H1 (cell line): ENCODE results near the gene ADAMTS3. TPM values are rescaled to one million over a fixed set of nuclear protein-coding genes. Genes with fewer than 3 reads are reported as not detected.

Source experiments
- ASH2L ChIP-seq: fragments of 200-600, 300-600 bp; sonication (generic); IDR thresholded peaks from one replicate; pipeline ENCODE4 v1.7.1; 2017; ENCODE audit warnings: low read length
- ATF3 ChIP-seq: IDR thresholded peaks from 2 replicates; pipeline ENCODE4 v1.6.1; 2011; ENCODE audit warnings: low read depth, mild to moderate bottlenecking, low read length; ENCODE audit not compliant: insufficient read depth
- BCL11A ChIP-seq, 2 experiments: IDR thresholded peaks; one replicate each; pipeline ENCODE4 v1.6.1; 2011; ENCODE audit warnings: low read depth in 2 of 2, low read length in 2 of 2, mild to moderate bottlenecking in 2 of 2
- CBX5 ChIP-seq: fragments of 300-800, 300-1000 bp; sonication (generic); IDR thresholded peaks from 2 replicates; pipeline ENCODE4 v1.7.1; 2016; ENCODE audit warnings: antibody characterized with exemption, low read length, low read depth
- EGR1 ChIP-seq: IDR thresholded peaks from 2 replicates; pipeline ENCODE4 v1.6.1; 2011; ENCODE audit warnings: low read depth, low read length, borderline replicate concordance
- EP300 ChIP-seq, 2 experiments: IDR thresholded peaks; 1 replicate in 1 of 2; 2 replicates in 1 of 2; pipeline ENCODE4 v1.6.1; 2011 to 2012; ENCODE audit warnings: low read depth in 2 of 2, low read length in 2 of 2, mild to moderate bottlenecking in 2 of 2, borderline replicate concordance in 1 of 2, inconsistent platforms in 1 of 2, moderate library complexity in 1 of 2
- JUN ChIP-seq: IDR thresholded peaks from 2 replicates; pipeline ENCODE4 v1.6.1; 2011; ENCODE audit warnings: low read depth, mild to moderate bottlenecking, improper control_type of control experiment, low read length
- KDM4A ChIP-seq: IDR thresholded peaks from one replicate; pipeline ENCODE4 v1.7.1; 2012; ENCODE audit warnings: low read depth, mild to moderate bottlenecking, moderate library complexity, low read length, inconsistent platforms; ENCODE audit not compliant: severe bottlenecking
- NRF1 ChIP-seq: IDR thresholded peaks from 2 replicates; pipeline ENCODE4 v1.6.1; 2011; ENCODE audit warnings: mild to moderate bottlenecking, low read depth, low read length, improper control_type of control experiment
- PHF8 ChIP-seq: fragments of 200-600 bp; sonication (generic); conservative IDR thresholded peaks from 2 replicates; pipeline ENCODE4 v1.7.1; 2012; ENCODE audit warnings: low read depth, mild to moderate bottlenecking, inconsistent platforms, low read length, moderate library complexity
- POU5F1 ChIP-seq: IDR thresholded peaks from 2 replicates; pipeline ENCODE4 v1.6.1; 2011; ENCODE audit warnings: low read depth, mild to moderate bottlenecking, low read length, moderate library complexity
- RAD21 ChIP-seq, 2 experiments: IDR thresholded peaks in 1 of 2; conservative IDR thresholded peaks in 1 of 2; 2 replicates each; pipeline ENCODE4 v1.6.1; 2011; ENCODE audit warnings: low read depth in 2 of 2, low read length in 2 of 2, improper control_type of control experiment in 1 of 2, inconsistent platforms in 1 of 2, mild to moderate bottlenecking in 1 of 2, moderate library complexity in 1 of 2
- RBBP5 ChIP-seq: IDR thresholded peaks from 2 replicates; pipeline ENCODE4 v1.7.1; 2012; ENCODE audit warnings: low read depth, mild to moderate bottlenecking, inconsistent platforms, low read length, moderate library complexity, borderline replicate concordance
- RXRA ChIP-seq: IDR thresholded peaks from 2 replicates; pipeline ENCODE4 v1.6.1; 2011; ENCODE audit warnings: low read depth, mild to moderate bottlenecking, low read length, moderate library complexity; ENCODE audit not compliant: insufficient read depth
- SIX5 ChIP-seq: IDR thresholded peaks from 2 replicates; pipeline ENCODE4 v1.6.1; 2011; ENCODE audit warnings: mild to moderate bottlenecking, low read depth, low read length
- SP1 ChIP-seq: IDR thresholded peaks from 2 replicates; pipeline ENCODE4 v1.6.1; 2011; ENCODE audit warnings: low read depth, low read length
- SUZ12 ChIP-seq: fragments of 200-600 bp; sonication (generic); IDR thresholded peaks from 2 replicates; pipeline ENCODE4 v1.6.1; 2012; ENCODE audit warnings: mild to moderate bottlenecking, inconsistent platforms, low read length, moderate library complexity, mixed read lengths
- TAF1 ChIP-seq: IDR thresholded peaks from 2 replicates; pipeline ENCODE4 v1.6.1; 2011; ENCODE audit warnings: mild to moderate bottlenecking, low read depth, low read length
- TBP ChIP-seq: IDR thresholded peaks from 2 replicates; pipeline ENCODE4 v1.6.1; 2011; ENCODE audit warnings: low read depth, low read length, improper control_type of control experiment
- TCF12 ChIP-seq: IDR thresholded peaks from 2 replicates; pipeline ENCODE4 v1.6.1; 2011; ENCODE audit warnings: low read depth, mild to moderate bottlenecking, low read length
- USF2 ChIP-seq: IDR thresholded peaks from 2 replicates; pipeline ENCODE4 v1.6.1; 2011; ENCODE audit warnings: low read length, improper control_type of control experiment
- YY1 ChIP-seq: IDR thresholded peaks from 2 replicates; pipeline ENCODE4 v1.6.1; 2011; ENCODE audit warnings: low read depth, mild to moderate bottlenecking, low read length
- polyA plus RNA-seq, 7 experiments: library from polyadenylated mRNA; depleted of rRNA in 3 of 7; stranded (reverse) in 5 of 7; unstranded in 2 of 7; fragments of >200 nt in 5 of 7; fragments of 200-250 nt in 2 of 7; gene quantifications; 1 replicate in 5 of 7; 2 replicates in 1 of 7; 4 replicates in 1 of 7; pipeline versions ENCODE4 v1.2.1 to v1.2.3, GENCODE V29; 2011 to 2013; ENCODE audit warnings: missing spikeins in 2 of 7, mixed read lengths in 2 of 7
- total RNA-seq: library from RNA; stranded (reverse); fragmentation: NEBNext Ultra II Directional; extraction: Animal tissue kit (Norgen Biotek cat#: 25700); gene quantifications from 2 replicates; pipeline ENCODE4 v1.2.1, GENCODE V29; 2021

Gene ADAMTS3
- total and polyA plus RNA-seq, 2 of the 8 experiments (the other 6 are each of a cell fraction or from before 2014, with no cell fraction given), result 1.3 to 3.4 TPM

DNA sequence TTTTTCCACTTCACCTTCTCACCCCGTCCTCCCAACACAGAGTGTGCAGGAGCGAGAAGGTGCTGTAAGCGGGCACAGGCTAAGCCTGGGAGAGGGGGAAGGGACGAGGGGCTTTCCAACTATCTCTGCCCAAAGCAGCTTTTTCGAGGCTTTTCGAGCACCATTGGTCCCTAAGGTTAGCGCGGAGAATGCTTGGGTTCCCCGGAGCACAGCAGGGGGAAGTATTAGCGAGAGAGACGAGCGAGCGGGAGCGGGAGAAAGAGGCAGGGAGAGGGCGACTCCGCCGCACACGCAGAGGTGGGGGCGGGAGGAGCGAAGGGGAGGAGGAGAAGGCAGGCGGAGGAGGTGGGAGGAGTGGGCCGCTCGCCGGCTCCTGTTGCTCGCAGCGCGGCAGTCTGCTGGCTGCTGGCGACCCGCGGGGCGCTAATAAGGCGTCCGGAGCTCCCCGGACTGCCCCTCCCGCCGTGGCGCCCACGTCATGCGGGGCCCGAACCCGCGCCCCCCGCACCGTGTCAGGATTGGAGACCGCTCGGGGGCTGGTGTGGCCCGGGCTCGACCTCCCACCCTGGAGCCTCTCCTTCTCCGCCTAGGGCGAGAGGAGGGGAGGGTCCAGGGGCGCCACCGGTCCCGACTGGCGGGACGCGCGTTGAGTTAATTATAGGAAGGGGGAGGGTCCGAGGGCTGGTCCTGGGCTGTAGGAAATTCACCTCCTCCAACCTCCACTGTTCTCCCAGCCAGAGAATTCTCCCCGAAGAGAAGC is at the start of gene ADAMTS3 (continued):
- no peak for TF ChIP-seq TCF12
- TF ChIP-seq RXRA, result no peak
- TF ChIP-seq RAD21 (IDR thresholded peaks at IDR 0.05 in 1 of 2, conservative IDR thresholded peaks at IDR 0.05 in 1 of 2; ENCODE audit: low read depth in 2 of 2, low read length in 2 of 2), result peak in 1 of 2 experiments; percentile 22; a peak in 2 of 4 replicates
- TF ChIP-seq TBP, result peak; percentile 44
- TF ChIP-seq POU5F1, result no peak
- TF ChIP-seq CBX5, result no peak
- TF ChIP-seq TAF1, result peak; percentile 76
- peak; percentile 30; the same call in 1 of the 2 replicates for TF ChIP-seq RBBP5
- TF ChIP-seq EGR1, result peak; percentile 82; the same call in 1 of the 2 replicates
- TF ChIP-seq ATF3, result no peak
- TF ChIP-seq PHF8, result peak; percentile 80; the same call in 1 of the 2 replicates
- TF ChIP-seq USF2, result no peak
- TF ChIP-seq NRF1, result no peak
- no peak for TF ChIP-seq SIX5
- 0 out of 3 replicates have a peak, but pooled peaks of 1 of the 2 experiments have one; percentile 1 for TF ChIP-seq EP300 (IDR thresholded peaks at IDR 0.05; ENCODE audit: borderline replicate concordance in 1 of 2, low read depth in 2 of 2, low read length in 2 of 2)
- peak; percentile 98 for TF ChIP-seq ASH2L
- 0 out of 2 replicates have a peak, but pooled peaks have one; percentile 24 for TF ChIP-seq SUZ12
- TF ChIP-seq KDM4A, result peak; percentile 92
- TF ChIP-seq BCL11A (IDR thresholded peaks at IDR 0.05; ENCODE audit: low read depth in 2 of 2, low read length in 2 of 2), result no peak
- peak; percentile 47; the same call in 1 of the 2 replicates for TF ChIP-seq YY1
- peak; percentile 18; the same call in 1 of the 2 replicates for TF ChIP-seq SP1
- TF ChIP-seq JUN, result no peak
